ENCODE data around the gene HOXB8. TPM values are rescaled to one million over a fixed set of nuclear protein-coding genes. Genes with fewer than 3 reads are reported as not detected.

Gene HOXB8
- polyA plus RNA-seq, 4 donors = 38.8 to 60.8 (median 58.2) TPM

DNA sequence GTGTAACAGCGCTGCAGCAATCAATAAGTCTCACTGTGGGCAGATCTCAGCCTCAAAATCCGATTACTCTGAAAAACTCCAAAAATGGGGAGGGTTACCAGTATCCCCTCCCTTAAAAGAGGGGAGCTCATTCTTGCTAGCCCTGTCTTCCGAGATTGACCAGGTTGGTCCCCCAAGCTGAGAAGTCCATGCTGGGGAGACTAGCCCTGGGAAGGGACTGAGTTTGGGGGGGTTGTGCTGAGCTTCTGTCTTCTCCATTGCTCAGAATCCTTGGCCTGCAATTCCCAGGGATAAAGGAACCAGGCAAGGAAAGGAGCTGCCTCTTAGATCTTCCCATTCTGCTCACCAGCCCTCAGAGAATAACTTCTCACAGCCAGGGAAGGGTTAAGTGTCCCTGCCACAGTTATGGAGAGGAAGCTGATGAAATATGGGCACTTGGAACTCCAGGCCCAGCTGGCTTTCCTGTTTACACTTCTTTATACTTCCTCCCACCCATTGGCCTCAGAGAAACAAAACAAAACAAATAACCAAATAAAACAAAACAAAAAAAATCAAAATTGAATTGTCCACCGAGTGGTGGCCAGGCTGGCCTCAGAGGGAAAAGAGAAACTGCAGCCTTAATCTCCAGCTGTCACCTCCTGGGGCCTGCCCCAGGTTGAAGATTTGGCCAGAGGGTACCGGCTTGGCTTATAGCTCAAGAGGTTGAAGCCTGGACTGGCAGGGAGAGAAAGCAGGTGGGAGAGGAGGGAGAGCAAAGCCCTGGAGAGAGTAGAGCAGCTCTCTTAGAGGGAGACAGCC lies 27.6 kb downstream of the HOXB8 start:
- DNase-seq (ENCODE audit: low read depth in 4 of 4, low spot score in 2 of 4) = no peak

DNA sequence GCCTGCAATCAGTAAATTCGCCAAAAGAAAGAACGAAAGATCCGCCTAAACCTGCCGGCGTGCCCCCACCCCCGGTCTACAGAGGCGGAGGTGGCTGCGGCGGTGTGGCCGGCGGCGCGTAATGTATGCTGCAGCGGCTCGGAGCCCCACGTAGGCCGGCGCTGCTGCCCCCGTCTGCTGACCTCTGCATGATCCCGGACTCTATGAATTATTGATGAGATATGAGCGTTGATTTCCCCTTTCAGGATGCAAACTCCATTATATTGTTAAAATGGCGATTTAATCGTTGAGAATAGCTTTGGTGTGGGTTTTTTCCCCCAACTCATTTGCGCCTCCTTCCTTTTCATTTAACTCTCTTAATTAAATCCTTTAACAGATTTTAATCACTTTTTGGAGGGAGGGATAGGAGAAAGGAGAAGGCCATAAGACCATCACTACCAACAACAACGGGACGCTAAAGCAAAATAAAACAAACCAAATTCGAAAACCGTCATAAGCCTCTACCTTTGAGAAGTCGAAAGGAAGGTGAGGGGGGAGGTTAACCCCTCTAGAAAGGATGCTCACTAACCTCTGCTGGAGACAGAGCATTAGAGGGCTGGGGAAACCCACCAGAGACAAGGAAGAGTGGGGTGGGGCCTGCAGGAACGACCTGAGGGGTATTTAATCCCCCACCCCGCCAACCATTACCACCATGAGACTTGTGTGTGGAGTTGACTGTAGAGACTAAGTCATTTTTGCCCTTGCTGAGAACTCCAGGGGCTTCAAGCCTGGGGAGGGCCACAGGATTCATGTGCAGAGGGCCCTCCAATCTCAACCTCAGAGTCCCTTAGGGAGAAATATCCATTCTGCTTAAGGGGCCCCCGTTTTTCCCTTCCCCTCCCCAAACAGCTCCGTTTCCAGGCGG lies 28.5 kb downstream of the HOXB8 start:
- DNase-seq (ENCODE audit: low read depth in 4 of 4, low spot score in 2 of 4) = no peak

DNA sequence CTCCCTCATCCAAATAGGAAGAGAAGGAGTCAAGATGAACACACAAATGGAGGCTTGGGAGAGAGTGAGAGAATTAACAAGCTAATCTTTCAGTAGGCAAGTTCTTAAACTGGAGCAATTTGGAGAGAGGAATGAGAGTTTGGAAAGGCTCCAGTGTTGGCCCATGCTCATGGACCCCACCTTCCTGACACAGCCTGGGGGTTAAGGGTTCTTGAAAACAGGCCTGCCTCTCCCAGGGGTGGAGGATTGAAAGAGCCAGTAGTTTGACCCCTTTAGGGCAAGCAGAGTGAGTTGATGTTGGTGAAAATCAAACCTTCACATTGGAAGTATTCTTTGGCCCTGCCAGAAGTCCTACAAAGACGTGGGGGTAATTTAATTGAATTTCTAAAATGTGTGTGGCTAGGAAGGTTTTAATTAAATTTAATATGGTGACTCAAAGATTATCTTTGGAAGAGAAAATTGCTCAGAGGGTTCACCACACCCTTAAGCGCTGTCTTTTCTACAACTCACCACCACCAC lies 30.8 kb downstream of the HOXB8 start:
- no peak for DNase-seq (ENCODE audit: low read depth in 4 of 4, low spot score in 2 of 4)

DNA sequence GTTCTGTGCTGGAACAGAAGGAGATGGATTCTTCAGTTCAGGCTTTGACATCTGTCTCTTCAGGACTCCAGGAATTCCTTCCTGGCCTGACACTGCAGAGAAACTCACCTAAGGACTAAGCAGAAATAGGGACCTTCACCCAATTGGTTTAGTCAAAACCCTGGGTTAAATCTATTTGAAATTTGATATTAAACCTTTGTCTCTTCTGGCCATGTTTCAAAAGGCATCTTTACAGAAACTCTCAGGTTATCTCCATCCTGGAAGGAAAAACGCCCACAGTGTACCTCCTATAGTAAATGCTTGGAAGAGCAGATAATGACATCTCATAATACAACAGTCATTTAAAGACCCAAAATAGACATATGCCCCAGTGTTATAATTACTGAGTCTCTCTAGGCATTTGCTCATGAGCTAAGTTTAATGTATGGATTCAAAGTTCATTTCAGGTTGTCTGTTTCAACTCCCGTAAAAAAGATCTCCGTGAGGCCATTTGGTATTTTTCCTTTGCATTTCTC lies 31.3 kb downstream of the HOXB8 start:
- DNase-seq (ENCODE audit: low read depth in 4 of 4, low spot score in 2 of 4) = no peak

DNA sequence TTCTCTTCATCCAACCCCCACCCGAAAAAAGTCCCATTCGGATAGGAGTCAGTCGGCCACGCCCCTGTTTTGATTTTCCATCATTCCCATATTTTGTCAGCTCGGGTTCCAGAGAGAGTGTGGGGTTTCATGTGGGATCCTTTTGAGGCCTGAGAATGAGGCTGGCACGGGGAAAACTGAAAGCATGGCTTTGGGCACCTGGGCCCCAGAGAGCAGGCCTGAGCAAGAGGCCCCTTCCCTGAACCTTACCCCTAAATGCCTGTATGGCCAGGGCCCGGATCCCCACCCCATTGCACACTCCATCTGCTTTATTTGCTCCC lies 32.4 kb downstream of the HOXB8 start:
- no peak for DNase-seq (ENCODE audit: low read depth in 4 of 4, low spot score in 2 of 4)

DNA sequence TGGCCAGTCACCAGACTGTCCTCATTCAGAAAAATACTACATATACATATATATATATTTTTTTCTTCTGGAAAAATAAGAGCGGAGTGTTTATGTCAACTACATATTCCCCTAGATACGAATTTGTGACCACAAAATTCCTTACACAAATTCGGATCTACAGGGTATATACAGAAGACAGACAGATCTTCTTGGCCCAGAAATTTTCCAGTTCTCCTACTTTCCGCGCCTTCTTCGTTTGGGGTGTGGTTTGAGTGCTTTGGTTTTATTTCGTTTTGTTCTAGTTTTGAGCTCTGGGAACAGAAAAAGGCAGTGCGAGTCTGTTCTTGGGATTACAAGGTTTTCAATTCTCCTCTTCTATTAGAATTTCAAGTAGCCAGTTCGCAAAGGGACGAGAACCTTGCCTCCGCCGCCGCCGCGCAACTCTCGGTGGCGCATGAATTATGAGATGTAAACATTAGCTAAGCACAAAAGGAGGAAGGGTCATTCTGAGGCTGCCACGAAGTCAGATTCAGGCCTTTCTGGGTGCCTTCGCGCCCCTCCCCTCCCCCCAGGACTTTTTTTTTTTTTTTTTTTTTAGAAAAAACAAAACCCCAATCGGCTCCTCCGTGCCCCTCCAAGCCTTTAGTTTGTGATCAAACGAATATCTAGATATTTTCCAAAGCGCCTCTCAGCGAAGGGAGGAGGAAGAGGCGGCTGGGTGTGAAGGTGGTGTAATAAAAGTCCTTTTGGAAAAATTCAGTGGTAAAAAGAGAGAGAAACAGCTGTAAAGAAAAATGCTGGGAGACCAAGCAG lies 35.1 kb downstream of the HOXB8 start:
- no peak for DNase-seq (ENCODE audit: low read depth in 4 of 4, low spot score in 2 of 4)

DNA sequence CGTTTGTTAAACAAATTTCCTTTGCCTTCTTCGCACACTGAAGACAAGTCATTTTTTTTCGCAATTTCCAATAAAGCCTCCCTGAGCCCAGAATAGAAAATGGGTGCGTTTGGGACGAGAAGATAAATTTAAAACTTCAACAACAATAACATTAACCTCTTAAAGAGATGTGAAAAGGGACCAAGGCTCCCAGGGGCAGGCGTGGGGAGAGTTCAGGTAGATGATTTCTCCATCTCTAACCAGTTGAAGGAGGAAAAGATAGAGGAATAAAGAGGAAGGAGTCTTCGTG lies 35.7 kb downstream of the HOXB8 start:
- no peak for DNase-seq (ENCODE audit: low read depth in 4 of 4, low spot score in 2 of 4)

DNA sequence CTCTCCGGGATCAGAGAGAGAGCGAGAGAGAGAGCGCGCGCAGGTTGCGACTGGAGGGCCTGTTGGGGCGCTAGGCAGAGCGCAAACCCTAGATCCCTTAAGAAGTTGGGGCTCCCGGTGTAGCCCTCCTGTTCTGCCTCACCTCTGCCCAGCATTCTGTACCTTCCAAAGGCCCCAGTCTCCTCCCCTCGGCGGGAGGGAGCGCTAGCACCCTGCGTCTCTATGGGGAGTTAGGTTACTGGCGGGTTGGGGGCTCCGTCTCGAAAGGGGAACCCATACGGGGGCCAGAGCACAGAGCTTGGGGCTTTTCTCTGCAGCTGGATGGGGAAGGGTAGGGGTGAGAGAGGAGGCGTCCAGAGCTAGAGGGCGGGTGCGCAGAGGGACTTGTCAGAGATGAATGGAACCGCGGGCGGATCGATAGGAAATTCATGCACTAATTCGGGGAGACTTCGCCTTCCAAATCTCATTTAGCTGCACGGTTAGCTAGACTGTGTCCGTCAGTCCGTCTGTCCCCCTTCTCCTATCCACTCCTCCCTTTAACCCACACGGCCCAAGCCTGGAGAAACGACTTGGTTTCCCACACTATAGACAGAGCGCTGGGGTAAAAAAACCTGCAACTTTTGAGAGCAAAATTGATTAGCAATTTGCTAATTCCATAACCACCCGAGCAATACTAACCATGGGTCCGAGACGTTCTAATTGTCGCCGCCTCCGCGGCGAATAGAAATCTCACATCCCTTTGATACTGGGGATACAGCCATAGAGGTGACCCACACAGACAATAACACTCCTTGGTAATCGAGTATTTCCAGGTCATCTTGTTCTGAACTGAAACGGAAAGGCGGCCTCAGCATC lies 36.2 kb downstream of the HOXB8 start:
- DNase-seq (ENCODE audit: low read depth in 4 of 4, low spot score in 2 of 4) = no peak

DNA sequence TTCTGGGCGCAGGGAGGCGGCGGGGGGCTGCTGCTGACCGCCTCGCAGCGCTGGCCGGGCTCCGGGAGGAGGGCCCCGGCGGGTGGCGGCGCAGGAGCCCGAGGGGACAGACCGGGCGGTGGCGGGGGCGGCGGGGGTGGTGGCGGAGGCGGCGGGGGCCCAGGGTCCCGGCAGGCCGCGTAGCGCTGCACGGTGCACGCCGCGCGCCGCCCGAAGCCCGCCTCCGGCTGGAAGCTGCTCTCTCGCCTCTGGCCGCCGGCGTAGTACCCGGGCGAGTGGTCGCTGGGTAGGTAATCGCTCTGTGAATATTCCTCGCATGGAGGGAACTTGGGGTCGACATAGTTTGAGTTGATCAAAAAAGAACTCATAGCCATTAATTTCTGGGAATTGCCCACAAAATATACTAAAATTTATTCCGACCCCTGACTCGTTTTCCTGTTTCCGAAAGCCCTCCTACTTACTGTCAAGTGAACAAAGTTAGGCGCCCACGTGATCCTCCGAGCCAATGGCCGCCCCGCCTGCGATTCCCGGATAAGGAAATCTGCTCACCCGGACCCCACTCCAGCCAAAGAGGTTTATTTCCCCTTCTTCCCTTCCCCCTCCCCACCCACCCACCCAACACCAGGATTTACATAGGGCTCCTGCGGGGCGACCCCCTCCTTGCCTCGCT lies 37.0 kb downstream of the HOXB8 start, which contains the start of gene HOXB4:
Gene HOXB4 (minus strand): TSS at position 405 of the 670 bp plus-strand sequence. CDS start 31 bp downstream, at position 374.
- no peak for DNase-seq (ENCODE audit: low read depth in 4 of 4, low spot score in 2 of 4)

DNA sequence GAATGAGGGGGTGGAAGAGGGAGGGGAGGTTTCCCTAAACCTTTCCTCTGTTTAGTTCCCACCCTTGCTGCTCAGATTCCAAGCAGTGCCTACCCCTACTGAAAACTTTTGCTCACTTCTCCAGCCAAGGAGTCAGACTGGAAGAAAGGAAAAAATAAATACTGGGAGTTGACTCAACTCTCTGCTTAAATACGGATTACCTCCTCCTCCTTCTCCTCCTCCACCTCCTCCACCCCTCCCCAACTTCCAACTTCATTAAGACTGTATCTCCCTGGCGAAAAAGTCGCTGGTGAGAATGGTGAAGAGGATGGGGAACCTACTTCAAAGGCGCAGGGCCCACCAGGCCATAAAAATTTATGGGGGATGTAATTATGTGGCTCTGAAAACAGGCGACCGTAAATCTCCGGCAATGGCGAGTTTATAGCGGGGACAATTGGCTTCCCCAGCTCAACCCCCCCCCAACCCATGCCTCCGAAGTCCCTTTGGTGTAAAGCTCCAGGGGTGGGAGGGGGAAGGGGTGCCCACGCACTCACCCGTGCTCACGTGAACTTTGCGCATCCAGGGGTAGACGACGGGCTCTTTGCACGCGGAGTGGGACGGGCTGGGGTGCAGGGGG lies 37.7 kb downstream of the HOXB8 start:
- peak in 2 of 4 donors; percentile 92 to 95 for DNase-seq (ENCODE audit: low read depth in 4 of 4, low spot score in 2 of 4)

DNA sequence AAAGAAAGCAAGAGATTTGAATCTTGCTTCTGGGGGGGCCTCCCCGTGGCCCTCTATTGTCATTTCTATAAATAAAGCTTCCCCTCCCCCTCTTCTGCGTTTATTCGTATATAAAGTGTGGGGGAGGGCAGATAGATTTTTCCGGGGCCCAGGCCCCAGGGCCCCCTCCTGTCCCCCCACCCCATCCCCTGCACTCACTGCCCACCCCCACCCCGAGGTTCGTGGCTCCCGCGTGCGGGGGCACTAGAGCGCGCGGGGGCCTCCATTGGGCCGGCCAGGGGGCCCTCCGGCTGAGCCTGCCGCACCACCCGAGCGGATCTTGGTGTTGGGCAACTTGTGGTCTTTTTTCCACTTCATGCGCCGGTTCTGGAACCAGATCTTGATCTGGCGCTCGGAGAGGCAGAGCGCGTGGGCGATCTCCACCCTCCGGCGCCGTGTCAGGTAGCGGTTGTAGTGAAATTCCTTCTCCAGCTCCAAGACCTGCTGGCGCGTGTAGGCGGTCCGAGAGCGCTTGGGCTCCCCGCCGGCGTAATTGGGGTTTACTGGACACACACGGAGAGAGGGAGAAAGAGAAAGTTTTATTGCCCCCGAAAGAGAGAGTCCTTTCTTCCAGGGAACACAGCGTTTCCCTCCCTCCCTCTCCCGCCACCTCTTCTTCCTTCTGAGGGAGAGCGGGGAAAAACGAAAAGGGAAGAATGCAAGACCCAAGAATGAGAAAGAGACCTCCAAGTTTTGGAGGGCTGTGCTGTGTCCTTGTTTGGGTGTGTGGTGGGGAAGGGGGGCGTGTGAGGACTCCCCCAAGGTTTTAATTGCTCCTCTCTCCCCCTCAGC lies 38.4 kb downstream of the HOXB8 start:
- no peak for DNase-seq (ENCODE audit: low read depth in 4 of 4, low spot score in 2 of 4)

DNA sequence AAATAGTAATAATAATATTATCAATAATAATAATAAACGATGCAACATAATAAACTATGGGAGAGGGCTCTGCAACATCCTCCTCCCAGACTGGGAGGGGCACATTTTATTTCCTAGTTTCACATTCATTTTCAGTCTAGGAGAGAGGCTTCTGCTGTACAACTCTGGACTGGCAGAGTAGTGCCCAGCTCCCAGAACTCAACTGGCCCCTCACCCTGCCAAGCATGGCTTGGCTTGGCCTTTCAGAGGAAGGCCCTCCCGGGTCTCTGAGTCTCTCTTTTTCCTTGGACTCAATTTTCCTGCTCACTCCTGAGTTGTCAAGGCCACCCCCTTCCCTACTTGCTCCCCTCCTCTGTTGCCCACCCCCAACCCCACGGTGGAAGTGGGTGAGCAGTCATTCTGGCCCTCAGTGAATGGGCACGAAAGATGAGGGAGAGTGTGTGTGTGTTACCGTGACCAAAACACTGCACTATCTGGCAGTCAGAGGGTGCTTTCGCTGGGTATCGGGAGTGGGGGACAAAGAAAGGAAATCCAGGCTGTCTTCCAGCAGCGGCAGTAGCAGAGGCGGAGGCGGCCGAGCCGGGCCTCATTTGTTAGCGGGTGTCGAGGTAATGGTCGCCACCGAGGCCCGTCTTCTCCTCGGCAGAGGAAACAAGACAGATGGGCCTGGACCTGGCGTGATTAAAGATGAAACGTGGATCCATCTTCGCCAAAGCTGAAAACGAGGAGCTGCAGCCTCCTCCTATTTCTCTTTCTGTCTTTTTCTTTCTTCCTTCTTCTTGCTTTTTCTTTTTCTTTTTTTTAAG lies 39.2 kb downstream of the HOXB8 start:
- no peak for DNase-seq (ENCODE audit: low read depth in 4 of 4, low spot score in 2 of 4)

DNA sequence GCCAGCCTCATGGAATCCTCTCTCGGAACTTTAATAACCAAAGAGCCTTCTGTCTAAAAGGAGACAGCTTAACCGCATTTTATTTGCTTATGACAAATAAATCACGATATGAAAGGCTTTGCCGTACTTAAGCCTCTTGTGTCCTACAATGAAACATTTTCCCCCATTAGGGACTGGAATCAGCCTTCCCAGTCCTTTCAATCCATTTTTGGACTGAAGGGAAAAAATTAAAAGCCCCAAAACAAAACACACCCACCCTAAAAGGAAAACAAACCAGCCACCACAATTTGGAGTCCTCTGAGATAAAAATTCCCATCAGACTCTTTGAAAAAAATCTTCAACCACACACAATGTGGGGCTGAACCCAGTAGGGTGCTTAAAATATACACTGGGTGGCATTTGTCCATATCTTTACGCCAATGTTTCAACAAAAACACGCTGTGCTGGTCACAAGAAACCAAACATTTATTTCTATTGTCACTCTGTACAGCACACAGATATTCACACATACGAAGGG lies 40.0 kb downstream of the HOXB8 start:
- DNase-seq (ENCODE audit: low read depth in 4 of 4, low spot score in 2 of 4) = no peak

DNA sequence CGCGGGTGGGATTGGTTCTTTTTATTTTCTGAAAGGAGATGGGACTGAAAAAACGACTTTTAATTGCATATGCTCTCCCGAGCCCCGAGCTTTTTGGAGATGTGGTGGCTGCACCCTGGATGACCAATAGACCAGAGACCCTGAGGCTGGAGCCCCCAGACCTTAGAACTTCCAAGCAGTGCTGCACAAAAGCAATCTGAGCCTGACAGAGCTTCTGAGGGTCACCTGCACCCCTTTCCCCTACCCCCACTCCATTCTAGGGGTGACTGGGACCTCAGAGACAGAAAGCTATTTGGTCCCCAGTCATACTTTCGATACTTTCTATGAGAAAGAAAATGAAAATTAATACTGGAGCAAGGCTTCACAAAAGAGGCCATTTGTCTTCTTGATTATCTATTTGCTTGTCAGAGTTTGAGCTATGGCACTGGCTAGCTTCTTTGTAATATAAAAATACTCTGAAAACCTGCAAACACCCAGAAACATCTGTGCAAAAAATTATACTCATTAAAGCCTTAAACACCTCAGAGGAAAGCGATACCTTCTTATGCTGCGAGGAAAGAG lies 40.5 kb downstream of the HOXB8 start:
- DNase-seq (ENCODE audit: low read depth in 4 of 4, low spot score in 2 of 4) = no peak

DNA sequence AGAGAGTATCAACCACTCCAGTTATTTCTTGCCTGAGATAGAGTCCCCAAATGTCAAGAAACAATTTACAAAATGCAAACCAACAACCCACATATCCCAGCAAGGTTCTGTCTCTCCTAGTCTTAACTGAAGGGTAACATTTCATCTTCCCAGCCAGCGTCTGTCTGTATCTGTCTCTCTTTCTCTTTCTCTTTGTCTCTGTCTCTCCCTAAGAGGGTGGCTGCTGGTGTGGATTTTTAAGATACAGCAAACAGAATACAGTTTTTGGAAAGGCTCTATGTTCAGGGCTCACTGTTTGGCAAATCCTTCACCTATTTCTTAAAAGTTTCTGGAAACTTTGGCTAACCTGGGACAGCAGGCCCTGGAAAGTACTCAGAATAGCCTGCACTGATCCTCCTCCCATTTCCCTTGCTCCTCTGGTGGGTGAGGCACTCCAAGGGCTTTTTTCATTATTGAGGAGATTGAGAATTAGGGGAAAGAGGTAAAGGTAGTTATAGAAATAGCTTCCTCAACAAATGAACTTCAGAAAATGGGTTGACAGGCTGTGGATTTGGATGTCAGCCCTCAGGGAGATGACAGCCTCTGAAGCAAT lies 43.2 kb downstream of the HOXB8 start:
- DNase-seq (ENCODE audit: low read depth in 4 of 4, low spot score in 2 of 4) = no peak
